Activated T-cell treated with anti-CD3 and anti-CD28 coated beads for 24 hours (primary cell): Measurements from ENCODE around the gene S100Z.
"Not testable (repeated sequence)": the region's sequence is repeated elsewhere in the genome, so short reads cannot be mapped to it uniquely, and the experiment has no call there.

ENCODE experiments used
- DNase-seq: peaks from one replicate; pipeline ENCODE4 v3.0.0-alpha.2; 2020; ENCODE audit warnings: low read depth

The S100Z gene

DNA sequence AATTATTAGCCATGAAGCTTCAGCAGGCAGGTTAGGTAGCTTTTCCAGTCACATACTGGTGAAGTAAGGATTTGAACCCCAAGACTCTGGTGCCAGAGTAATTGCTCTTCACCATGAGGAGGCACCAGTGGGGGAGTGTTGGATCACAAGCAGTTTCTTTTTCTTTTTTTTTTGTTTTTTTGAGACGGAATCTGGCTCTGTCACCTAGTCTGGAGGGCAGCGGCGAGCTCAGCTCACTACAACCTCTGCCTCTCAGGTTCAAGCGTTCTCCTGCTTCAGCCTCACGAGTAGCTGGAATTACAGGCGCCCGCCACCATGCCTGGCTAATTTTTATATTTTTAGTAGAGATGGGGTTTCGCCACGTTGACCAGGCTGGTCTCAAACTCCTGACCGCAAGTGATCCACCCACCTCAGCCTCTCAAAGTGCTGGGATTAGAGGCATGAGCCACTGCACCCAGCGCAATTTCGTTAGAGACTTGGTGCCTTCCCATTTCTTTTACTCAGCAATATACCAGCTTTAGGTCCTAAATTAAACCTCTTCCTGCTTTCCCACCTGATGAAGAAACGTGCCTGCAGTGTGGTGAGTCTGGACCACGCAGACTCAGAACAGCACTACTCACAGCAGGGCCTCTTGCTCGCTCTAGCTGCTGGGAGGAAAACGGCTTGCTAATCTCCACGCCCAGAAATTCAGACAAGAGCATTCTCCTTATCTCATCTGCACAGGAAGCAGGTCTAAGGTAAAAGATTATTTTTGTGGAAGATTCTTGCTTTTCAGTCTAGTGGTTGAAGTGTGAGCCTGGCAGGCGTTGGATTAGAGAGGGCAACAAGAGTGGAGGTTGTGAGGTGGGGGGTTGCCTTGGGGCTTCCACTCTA is at the start of gene S100Z:
Gene S100Z, plus strand, starts transcription at position 596 of the 873 bp plus-strand sequence. CDS start 25,346 bp downstream, outside the sequence.
- peak; percentile 35 for DNase-seq

DNA sequence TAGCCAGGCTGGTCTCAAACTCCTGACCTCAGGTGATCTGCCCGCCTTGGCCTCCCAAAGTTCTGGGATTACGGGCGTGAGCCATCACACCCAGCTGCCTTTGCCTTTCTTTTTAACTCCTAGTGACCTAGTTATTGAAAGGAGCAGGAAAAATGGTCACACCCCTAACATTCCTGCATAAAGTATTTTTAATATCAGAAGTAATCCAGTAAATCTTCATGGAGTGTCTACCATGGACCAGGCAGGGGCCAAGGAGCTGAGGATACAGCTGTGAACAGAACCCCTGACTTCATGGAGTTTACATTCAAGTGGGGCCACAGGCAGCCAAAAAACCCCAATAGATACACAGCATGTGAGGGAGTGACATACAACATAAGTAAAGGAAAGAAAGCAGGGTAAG is 49.2 kb upstream of the S100Z start:
- no peak for DNase-seq

DNA sequence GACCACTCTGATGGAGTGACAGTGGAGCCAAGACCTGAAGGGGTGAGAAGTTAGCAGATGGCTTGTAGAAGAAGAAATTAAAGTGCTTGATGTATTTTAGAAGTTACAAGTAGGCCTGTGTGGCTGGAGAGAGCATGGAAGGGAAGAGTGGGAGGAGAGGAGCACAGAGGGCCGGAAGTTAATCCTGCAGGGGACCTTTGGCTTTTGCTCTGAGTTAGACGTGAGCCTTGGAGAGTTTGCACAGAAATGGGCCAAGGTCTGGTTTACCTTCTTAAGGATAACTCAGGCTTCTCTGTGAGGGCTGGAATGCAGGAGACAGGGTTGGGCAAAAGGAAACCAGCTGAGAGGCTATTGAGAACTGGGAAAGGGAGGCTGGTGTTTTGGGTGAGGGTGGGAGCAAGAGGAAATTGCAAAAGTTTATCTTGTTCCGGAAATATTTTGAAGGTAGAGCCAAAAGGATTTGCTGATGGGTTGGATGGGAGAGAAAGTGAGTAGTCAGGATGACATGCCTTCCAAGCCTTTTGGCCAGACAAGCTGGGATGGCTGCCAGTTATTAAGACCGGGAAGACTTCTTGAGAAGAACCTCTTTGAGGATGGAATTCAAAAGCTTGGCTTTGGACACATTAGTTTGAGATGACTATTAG is 48.5 kb upstream of the S100Z start:
- DNase-seq = no peak

DNA sequence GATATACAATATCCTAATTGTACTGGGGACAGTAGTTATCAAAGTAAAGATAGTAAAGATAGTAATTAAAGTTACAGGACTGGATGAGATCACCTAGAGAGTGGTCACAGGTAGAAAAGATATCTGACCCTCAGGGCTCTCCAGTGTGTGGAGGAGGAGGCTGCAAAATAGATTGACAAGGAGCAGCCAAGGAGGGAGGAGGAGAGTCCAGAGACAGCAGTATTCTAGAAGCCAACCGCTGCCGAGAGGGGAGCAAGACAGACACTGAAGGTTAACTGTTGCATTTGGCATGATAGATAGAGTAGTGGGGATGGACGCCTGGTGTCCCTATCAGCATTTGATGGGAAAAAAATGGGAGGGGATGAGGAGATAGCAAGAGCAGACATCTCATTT is 48.0 kb upstream of the S100Z start:
- no peak for DNase-seq

DNA sequence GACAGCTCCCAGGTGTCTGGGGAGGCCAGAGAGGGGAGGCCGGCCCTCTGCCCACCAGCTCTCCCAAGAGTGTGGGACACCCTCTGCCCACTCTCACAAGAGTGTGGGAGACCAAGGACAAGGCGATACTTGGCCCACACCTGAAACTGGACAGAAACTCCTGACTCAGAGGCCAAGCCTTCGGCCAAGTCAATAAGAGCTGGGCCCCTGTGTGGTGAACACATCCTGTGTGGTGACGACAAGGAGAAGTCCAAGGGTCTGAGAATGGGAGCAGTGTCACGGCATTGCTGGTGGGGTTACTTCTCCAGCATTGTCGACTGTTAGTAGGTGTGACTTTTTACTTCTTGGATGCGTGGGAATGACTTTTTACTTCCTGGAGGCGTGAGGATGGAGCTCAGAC is 45.5 kb upstream of the S100Z start:
- no peak for DNase-seq

DNA sequence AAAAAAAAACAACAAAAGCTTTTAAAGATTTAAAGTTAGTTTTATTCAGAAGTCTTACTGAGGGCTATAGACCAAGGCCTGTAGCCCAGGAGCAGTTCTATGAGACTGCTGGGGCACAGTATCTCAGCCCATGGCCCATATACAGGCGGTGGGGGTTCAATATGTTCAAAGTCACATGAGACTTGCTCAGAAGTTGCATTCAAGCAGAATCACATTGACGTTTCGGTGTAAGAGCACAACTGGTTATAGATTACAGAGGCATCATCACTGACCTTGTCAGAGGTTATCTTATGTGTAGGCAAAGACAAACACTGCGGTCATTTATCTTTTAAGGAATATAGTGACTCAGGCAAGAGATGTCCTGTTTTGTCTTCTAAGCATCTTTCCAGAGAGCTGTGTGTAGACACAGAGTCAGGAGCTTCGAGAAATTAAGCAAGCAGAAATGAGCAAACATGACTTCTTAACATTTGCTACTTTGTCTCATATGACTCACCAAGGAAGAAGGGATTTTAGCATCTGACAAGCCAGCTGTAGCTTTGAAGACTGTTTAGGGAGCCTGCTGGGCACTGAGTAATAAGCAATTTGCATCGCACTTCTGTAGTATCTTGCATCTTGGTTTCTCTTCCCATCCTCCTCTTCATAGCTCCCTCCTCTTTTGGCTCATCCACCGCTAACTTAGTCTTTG is 43.9 kb upstream of the S100Z start:
- no peak for DNase-seq

DNA sequence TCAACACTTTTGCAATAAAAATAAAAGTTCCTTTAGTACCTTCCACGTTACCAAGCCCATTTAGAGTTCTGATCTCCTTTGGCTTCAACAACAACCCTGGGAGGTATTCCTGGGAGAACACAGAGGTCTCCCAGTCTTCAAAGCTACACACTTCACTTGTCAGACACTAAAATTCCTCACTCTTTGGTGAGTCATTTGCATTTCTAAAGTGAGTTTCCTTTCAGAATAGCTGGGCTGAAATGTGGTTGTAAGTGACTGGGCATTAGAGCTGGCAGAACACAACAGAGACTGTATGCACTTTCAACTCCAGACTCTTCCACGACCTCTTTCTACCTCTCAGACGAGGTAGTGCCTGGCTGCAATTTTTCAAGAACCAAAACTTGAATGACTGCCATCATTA is 42.5 kb upstream of the S100Z start:
- no peak for DNase-seq

DNA sequence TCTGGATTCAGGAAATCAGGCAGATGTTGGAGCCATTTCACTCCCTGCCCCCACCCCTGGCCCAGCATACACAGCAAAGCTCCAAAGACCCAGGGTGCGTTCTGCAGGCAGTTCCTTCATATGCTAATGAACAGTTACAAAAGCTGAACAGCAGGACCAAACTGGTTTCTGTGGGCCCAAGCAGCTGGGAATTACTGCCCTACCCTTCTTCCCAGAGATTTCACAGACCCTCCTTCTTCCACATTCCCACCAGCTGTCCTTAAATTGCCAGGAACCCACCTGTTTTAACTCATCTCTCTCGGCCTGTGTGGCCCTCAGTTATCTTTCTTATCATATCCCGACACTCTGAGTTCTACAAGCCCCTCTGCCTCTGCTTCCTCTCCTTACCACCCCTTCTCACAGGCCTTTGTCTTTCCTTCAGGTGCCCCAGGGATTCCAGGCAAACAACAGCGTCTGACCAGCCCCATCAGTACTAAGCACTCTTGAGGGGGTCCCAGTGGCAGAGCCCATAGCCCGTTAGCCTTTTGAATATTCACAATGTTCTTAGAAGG is 41.6 kb upstream of the S100Z start:
- no peak for DNase-seq

DNA sequence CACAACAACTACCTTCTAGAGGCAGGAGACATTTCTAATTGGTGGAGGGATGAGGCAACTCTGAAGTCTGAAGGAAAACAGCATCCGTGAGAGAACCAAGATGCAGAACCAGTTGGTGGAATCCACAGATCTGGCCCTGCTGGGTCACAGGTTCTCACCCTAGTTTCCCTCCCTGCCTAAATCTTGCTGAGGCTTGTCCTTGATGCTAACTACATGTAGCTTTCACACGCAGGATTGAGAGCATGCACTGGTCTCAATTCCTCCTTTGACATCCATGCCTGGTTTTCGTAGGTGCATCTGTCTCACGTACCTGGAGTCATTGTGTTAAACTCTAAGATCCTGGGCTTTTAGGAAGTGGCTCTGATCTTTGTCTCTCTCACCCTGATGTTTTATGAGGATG is 40.7 kb upstream of the S100Z start:
- DNase-seq = no peak

DNA sequence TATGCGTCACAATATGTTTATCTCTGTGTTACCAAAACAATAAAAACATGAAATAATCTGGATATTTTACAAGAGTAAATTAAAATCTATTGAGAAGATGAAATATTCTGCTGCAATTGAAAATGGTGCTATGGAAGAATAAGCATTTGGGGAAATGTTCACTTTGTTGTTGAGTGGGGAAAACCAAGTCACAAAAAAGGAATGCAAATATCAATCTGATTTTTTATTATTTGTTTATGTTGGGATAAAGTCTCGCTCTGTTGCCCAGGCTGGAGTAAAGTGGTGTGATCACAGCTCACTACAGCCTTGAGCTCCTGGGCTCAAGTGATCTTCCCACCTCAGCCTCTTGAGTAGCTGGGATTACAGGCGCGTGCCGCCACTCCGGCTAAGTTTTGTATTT is 39.6 kb upstream of the S100Z start:
- no peak for DNase-seq

DNA sequence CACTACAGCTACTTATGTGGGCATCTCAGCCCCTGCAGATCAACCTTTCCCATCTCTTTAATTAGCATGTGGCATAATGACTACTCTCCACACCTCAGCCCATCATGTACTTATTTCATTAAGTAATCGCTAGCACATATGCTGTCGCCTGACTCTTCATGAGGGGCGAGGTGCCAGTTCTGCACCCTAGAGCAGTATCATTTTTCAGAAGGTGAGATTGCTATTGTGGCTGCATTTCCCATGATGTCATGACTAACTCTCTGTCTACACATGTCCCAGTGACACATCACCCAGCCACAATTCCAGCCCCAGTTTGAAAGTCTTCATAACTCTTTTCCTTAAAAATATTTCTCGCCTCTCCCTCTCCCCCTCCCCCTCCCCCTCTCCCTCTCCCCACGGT is 38.6 kb upstream of the S100Z start:
- no peak for DNase-seq

DNA sequence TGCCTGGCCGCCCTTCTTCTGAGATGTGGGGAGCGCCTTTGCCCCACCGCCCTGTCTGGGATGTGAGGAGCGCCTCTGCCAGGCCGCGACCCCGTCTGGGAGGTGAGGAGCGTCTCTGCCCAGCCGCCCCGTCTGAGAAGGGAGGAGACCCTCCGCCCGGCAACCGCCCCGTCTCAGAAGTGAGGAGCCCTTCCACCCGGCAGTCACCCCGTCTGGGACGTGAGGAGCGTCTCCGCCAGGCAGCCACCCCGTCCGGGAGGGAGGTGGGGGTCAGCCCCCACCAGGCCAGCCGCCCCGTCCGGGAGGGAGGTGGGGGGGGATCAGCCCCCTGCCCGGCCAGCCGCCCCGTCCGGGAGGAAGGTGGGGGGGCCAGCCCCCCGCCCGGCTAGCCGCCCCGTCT is 37.6 kb upstream of the S100Z start:
- DNase-seq = not testable (repeated sequence)

DNA sequence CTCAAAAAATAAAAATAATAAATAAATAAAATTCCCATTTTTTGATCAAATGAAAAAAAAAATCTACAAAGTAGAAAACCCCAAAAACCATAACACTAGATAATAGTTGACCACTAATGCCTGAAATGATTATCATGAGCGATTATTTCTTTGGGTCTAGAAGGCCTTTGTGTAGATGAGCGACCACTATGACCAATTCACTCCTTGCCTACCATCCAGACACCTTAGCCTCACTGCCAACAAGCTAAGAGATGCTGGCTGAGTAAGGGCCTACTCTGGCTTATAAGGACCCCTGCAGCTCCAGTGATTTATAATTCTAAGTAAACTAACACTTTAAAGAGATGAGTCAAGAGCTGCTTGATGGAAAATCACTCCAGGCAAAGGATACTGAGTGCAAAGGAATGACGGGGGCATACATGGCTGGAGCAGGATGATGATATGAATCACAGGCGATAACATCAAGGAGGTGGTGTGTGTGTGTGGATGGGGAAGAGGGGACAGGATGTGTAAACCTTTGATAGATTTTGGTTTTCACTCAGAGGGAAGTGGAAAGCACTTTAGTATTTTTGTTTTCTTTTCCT is 35.7 kb upstream of the S100Z start:
- DNase-seq = no peak

DNA sequence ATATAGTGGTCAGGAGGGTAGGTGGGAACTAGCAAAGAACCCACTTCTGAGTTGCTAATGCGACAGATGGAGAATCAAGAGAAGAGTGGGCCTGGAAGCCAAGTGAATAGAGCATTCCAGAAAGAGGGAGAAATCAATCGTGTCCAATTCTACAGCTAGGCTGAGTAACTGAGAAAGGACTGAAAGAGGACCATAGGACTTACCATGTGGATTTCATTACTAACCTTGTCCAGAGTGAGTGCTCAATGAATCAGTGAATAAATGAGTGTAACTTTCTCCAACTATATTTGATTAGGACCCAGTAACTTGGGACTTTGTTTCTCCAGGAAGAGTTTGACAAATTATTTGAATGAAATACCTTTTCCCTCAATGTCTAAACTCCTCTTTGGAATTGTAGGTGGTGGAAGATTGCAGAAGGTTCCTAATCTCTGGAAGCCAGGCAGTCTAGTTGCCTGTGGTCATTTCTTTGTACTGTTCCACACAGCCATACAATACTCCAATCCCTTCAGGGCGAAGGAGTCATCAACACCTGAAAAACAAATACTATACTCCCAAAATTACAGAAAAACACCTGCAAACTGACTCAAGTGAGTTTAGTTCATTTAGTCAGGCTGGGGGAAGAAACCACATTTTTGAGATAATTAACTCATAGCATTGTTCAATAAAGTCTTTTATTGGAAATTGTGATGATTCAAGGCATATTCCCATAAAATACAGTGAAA is 33.5 kb upstream of the S100Z start:
- no peak for DNase-seq

DNA sequence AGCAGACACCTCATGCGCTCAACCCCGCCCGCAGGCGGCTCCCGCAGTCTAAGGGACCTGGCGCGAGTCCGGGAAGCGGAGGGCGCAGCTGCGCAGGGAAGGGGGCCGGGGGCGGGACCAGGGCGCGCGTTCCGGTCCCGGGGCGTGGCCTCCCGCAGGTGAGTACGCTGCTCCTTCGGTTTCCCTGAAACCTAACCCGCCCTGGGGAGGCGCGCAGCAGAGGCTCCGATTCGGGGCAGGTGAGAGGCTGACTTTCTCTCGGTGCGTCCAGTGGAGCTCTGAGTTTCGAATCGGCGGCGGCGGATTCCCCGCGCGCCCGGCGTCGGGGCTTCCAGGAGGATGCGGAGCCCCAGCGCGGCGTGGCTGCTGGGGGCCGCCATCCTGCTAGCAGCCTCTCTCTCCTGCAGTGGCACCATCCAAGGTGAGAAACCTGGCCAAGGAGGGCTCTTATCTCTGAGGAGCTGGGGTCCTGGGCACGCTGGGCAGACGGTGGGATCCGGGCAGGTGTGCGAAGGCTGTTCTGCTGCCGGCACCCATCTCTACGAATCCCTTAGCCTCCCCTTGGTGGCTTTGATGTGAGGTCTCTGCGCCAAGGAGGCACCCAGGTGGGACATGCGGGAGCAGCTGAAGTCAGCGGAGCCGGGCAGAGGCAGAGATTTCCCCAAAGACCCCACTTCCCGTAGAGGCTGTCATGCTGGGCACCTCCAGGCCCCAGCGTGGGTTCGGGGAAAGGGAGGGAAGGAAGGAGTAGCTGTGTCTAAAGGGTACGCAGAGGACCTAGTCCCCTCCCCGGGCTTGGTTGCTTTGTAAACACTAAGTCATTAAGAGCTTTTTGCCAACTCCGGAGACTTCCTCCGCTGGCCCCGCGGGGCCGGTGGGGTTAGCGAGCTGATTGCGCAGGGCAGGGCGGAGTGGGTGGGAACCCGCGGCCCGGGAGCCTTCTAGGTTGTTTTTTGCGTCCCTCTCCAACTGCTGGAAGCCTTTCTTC is 30.7 kb upstream of the S100Z start, which contains the start of gene F2RL1:
Gene F2RL1, plus strand, starts transcription at position 187 of the 988 bp plus-strand sequence. Its CDS starts 153 bp downstream, at position 340.
- DNase-seq = peak; percentile 26

DNA sequence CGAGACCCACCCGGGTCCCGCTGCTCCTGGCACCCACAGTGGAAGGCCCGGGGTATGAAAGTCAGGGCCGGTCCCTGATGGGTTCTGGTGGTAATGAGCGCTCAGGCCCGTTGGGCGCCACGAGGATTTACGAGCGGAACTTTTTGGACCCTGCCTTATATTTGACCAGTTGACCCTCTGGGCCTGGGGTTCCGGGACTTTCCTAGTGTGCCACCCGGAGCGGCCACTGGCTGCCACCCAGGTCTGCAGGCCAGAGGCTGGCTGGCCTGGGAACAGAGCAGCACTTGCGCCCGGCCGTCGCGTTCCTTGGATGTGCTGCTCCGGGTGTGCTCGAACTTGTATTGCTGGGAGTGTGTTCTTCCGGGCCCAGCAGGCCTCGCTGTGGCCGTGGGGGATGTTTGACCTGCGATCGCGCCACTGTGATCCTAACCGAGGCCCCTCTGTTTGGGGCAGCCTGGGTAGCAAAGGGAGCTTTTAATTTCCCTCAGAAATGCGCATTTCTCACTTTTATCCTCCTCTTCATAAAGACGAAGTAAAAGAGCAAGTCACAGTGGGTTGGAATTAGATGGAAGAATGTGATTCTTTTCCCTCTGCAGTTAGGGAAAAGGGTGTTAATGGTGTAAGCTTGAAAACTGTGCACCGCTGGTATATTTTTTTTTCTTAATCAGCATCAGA is 29.8 kb upstream of the S100Z start:
- no peak for DNase-seq

DNA sequence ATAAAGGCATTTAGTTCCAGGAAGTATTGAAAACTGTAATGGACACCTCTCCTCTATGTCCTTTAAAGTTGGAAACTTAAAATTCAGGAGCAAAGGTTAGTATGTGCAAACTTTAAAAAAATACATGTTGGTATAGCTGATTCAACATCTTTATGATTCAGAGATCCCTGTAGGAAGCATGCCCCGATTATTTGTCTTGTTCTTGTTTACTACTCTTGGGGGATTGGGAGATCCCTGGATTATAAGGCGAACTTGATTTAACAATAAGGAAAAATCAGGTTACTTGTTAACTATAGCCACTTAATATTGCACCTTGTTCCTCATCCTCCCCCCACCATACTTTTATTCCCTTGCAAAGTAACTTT is 29.3 kb upstream of the S100Z start:
- no peak for DNase-seq

DNA sequence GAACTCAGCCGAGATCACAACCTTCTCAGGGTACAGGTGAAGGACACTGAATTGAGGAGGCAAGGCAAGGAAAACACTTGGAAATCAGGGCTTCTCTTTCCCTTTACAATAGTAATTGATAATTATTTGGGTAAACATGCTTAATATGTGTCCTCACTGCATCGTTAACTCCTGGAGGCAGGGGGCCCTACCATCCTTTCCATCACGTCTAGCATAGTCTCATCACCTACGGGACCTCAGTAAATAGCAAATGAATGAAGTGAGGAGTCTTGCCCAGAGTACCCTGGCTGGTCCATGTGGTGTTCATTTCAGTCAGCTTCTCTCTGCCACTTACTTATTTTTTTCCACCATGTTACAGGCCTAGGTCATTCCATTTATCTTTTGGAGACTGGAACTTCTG is 28.7 kb upstream of the S100Z start:
- no peak for DNase-seq

DNA sequence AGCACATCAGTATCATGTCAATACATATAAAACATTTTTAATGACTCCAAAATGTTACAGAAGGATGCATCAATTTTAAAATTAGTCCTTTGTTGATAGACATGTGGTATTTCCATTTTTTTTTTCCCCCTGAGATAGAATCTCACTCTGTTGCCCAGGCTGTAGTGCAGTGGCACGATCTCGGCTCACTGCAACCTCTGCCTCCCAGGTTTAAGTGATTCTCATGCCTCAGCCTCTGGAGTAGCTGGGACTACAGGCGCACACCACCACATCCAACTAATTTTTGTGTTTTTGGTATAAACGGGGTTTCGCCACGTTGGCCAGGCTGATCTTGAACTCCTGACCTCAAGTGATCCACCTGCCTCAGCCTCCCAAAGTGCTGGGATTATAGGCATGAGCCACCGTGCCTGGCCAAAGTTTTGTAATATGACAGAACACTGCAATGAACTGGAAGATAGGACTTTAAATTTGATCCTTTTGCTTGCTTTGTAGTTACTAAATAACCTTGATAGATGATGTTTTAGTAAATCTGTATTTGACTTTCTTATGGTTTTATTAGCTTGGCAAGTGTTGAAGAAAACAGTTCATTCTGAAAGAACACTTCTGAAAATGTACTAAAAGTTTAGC is 27.6 kb upstream of the S100Z start:
- DNase-seq = not testable (repeated sequence)
